Stimulated activated memory B cell treated with anti-CD40 and anti-IgM and Interleukin-4, amounts not matched to agents 10 μg/mL and 1 μg/mL and 100 μg/mL, for 72 hours (primary cell): ENCODE results near the gene IL10.

Experiments
- ATAC-seq: fragments of 150-1000 bp; cut with Tn5 transposase; 2 replicates; pipeline ENCODE4 v1.10.0; 2021
- H3K27ac Mint-ChIP-seq: one replicate; pipeline ENCODE4 v1.8.0; 2022; ENCODE audit warnings: mild to moderate bottlenecking, mixed read lengths
- H3K27me3 Mint-ChIP-seq: one replicate; pipeline ENCODE4 v1.8.0; 2022; ENCODE audit warnings: mixed read lengths
- H3K36me3 Mint-ChIP-seq: one replicate; pipeline ENCODE4 v1.8.0; 2022; ENCODE audit warnings: mixed read lengths
- H3K4me1 Mint-ChIP-seq: one replicate; pipeline ENCODE4 v1.8.0; 2022; ENCODE audit warnings: mixed read lengths
- H3K4me3 Mint-ChIP-seq: one replicate; pipeline ENCODE4 v1.8.0; 2022; ENCODE audit warnings: mild to moderate bottlenecking, moderate library complexity, mixed read lengths
- H3K9me3 Mint-ChIP-seq: one replicate; pipeline ENCODE4 v1.8.0; 2022; ENCODE audit warnings: mixed read lengths

IL10 gene

DNA sequence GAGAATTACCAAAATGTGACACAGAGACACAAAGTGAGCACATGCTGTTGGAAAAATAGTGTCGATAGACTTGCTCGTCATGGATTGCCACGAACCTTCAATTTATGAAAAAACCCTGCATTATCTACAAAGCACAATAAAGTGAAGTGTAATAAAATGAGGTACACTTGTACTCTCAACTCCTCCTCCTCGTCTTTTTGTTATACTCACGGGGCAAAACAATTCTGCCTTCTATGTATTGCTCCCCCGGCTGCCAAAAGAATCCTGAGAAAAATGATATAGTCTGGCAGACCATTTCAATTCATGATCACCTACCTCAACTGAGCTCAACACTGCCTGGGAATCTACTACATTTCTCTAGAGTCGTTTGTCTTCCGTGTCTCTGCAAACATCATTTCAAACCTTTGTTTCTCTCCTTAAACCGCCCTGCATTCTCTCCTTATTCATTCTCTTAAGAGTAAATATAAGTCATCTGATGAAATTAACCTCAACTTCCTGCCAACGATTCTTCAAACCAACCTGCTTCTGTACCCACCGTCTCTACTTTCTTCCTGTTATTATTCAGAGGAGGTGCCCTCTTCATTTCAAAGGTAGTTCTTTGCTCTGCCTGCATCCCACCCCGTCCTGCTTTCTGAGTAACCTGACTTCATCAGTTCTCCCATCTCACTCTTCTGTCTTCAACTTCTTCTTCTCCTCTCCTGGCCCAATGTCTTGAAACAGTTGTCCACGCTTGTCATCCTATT lies 14.6 kb downstream of the IL10 start:
- Mint-ChIP-seq H3K36me3 (no peaks in the 10 kb centered on the region), H3K27ac (no peak overlapping the region), H3K4me1 (peaks cover 5% of the 10 kb centered on the region)

DNA sequence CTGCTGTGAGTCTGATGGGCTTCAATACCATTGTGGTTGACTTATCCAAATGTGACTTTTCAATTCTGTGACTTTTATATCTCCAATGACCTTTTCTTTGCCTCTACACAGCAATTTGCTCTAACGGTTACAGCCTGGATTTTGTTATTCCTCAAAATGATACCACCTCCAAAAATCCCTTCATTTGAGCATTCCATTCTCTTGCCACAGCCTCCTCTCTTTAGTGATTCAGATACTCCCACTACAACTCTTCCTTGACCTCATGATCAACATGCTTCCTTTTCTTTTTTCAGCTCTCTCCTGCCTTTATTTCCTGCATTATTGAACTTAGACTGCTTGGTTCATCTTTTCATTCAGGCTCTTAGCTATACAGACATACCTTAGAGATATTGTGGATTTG lies 18.3 kb downstream of the IL10 start:
- no peak overlapping the region for H3K4me3 Mint-ChIP-seq
- no peak overlapping the region for H3K27ac Mint-ChIP-seq
- no peaks in the 10 kb centered on the region for H3K9me3 Mint-ChIP-seq
- H3K27me3 Mint-ChIP-seq = peaks cover 10% of the 10 kb centered on the region
- H3K36me3 Mint-ChIP-seq = no peaks in the 10 kb centered on the region
- ATAC-seq = no peak
- H3K4me1 Mint-ChIP-seq = peaks cover 9% of the 10 kb centered on the region

More for the DNA sequence above, 14.6 kb downstream of the IL10 start:
- Mint-ChIP-seq H3K9me3 (no peaks in the 10 kb centered on the region), H3K27me3 (peaks cover 5% of the 10 kb centered on the region), H3K4me3 (no peak overlapping the region)
- ATAC-seq = peak; percentile 67

DNA sequence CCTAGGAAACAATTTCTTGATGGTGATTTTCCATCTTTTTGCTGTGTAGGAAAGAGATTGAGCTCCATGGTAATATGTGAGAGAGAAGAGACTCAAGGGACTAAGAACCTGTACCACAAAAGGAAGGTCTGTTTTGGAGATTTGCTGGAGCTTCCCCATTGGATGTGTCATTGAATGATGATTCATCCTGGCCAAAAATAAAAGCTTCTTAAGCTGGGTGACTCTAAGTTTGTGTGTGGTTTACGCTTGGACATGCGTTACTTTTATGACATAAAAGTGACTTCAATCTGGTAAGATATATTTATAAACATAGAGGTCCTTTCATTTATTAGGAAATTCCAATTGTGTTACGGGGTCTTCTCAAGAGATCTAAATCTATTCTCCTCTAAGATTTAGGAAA lies 19.2 kb downstream of the IL10 start:
- ATAC-seq = no peak
- H3K9me3 Mint-ChIP-seq = no peaks in the 10 kb centered on the region
- H3K27ac Mint-ChIP-seq = no peak overlapping the region
- peaks cover 9% of the 10 kb centered on the region for H3K4me1 Mint-ChIP-seq
- no peaks in the 10 kb centered on the region for H3K36me3 Mint-ChIP-seq
- H3K27me3 Mint-ChIP-seq = peaks cover 10% of the 10 kb centered on the region
- no peak overlapping the region for H3K4me3 Mint-ChIP-seq

DNA sequence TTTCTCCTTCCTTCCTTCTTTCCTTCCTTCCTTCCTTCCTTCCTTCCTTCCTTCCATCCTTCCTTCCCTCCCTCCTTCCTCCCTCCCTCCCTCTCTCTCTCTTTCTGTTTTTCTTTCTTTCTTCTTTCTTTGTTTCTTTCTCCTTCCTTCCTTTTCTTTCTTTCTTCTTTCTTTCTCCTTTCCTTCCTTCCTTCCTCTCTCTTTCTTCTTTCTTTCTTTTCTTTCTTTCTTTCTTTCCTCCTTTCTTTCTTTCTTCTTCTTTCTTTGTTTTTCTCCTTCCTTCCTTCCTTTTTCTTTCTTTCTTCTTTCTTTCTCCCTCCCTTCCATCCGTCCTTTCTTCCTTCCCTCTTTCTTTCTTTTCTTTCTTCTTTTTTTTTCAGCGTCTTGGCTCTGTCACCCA lies 19.8 kb downstream of the IL10 start:
- Mint-ChIP-seq H3K36me3 (no peaks in the 10 kb centered on the region), H3K27me3 (peaks cover 10% of the 10 kb centered on the region), H3K4me3 (peak overlapping the region; percentile 18), H3K4me1 (peaks cover 9% of the 10 kb centered on the region), H3K9me3 (no peaks in the 10 kb centered on the region), H3K27ac (no peak overlapping the region)
- no peak for ATAC-seq

DNA sequence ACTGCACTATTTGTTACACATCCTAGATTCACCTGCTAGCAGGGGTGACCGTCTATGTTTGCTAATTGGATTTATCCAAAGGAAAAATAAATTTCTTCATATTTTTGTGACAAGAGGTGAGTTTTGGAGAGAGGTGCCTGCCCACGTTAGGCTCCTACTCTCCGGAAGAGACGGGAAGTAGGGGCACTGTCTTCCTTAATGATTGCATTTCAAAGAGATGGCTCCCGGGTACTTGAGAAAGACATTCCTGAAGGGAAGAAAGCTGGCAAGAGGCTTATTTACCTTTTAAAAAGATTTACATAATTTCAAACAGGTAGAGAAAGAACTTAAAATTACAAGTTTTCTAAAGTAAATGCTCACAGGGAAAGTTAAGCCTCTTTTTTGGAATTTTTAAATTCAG lies 20.4 kb downstream of the IL10 start:
- Mint-ChIP-seq H3K27ac (no peak overlapping the region), H3K9me3 (no peaks in the 10 kb centered on the region), H3K36me3 (no peaks in the 10 kb centered on the region), H3K4me1 (peaks cover 9% of the 10 kb centered on the region), H3K27me3 (peaks cover 10% of the 10 kb centered on the region), H3K4me3 (no peak overlapping the region)
- ATAC-seq = no peak

DNA sequence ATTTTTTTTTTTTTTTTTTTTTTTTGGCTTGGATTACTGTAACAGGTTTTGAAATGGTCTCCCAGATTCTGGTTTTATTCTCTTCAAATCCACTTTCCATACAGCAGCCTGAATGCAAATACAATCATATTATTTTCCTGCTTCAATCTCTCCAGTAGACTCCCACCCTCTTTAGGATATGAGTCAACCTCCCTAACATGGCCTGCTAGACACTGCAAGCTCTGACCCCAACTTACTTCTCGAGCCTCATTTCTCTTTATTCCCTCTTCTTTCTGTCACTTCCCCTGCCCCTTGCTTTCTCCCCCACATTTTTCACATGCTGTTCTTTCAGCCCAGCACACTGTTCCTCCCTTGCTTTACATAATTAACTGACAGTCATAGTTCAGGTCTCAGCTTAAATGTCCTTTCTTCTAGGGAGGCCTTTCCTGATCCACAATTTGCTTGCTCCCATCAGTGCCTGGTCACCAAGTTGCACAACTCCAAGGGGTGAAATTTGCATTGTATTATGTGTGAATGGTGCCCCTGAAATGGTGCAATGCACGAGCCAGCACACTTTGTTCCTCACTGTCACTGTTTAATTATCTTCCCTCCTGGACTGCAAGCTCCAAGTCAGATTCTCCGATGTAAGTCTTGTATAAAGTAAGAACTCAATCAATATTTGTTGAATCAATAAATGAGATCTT lies 23.8 kb downstream of the IL10 start:
- no peaks in the 10 kb centered on the region for H3K36me3 Mint-ChIP-seq
- H3K27ac Mint-ChIP-seq = no peak overlapping the region
- ATAC-seq = no peak
- peaks cover 23% of the 10 kb centered on the region for H3K4me1 Mint-ChIP-seq
- peaks cover 10% of the 10 kb centered on the region for H3K27me3 Mint-ChIP-seq
- H3K4me3 Mint-ChIP-seq = no peak overlapping the region
- H3K9me3 Mint-ChIP-seq = no peaks in the 10 kb centered on the region

DNA sequence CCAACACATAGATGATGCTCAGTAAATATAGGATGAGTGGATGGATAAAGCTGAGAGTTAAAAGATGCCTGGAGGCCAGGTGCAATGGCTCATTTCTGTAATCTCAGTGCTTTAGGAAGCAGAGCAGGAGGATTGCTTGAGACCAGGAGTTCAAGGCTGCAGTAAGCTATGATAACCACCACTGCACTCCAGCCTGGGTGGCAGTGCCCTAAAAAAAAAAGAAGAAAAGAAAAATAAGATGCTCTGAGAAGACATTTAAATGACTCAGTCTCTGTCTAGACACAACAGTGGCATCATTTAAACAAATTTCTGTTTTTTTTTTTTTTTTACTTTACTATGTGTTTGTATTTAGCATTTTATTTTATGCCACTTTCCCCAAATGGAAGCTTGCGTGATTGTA lies 27.0 kb downstream of the IL10 start:
- Mint-ChIP-seq H3K27me3 (no peaks in the 10 kb centered on the region), H3K4me3 (no peak overlapping the region), H3K36me3 (no peaks in the 10 kb centered on the region), H3K4me1 (peaks cover 45% of the 10 kb centered on the region), H3K9me3 (no peaks in the 10 kb centered on the region), H3K27ac (no peak overlapping the region)
- ATAC-seq = no peak

DNA sequence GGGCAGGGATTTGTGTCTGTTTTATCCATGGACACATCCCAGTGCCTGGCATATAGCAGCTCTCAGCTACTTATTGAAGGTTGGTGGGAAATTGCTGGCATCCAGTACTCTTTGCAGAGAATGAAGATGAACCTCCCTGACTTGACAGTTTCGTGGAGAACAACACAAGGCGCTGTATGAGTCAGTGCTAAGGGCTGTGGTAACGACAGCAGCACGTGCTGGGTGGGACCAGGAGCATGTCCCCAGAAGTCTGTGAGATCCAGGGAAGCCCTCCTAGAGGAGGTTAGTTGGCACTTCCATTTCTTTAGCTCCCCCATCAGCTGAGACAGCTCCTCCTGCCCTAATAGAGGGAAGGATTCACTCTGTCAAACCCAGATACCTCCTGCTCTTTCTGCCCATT lies 27.6 kb downstream of the IL10 start:
- H3K27me3 Mint-ChIP-seq = no peaks in the 10 kb centered on the region
- no peaks in the 10 kb centered on the region for H3K36me3 Mint-ChIP-seq
- H3K9me3 Mint-ChIP-seq = no peaks in the 10 kb centered on the region
- no peak overlapping the region for H3K4me3 Mint-ChIP-seq
- peak overlapping the region; percentile 10 for H3K27ac Mint-ChIP-seq
- H3K4me1 Mint-ChIP-seq = peaks cover 50% of the 10 kb centered on the region
- no peak for ATAC-seq

DNA sequence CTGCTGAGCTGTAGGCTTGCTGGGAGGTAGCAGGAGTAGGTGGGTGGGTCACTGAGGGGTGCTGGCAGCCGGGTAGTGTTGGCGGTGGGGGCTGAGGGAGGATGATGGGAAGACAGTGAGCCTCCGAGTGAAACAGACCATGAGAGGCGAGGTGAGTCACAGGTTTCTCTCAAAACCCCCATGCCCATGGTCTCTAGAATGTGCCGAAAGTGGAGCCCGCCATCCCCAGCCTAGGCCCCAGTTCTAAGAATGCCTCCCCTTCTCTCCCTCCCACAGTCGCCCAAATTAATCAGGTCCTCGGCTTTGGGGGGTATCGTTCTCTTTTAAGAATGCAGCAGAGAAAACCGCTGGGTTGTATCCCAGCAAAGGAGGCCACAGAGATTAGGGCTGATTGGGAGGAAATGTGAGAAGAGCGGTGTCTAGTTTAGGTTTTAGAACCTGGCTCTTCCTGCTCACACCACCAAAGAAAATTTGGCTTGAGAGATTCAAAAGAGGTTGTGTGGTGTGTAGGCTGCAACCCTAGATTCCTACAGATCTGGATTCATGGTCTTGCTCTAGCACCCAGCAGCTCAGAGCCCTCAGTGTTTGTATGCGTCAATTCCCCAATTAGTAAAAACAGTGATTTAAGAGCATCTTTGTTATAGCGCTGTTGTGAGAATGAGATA lies 29.4 kb downstream of the IL10 start:
- Mint-ChIP-seq H3K27ac (peak overlapping the region; percentile 73), H3K4me3 (peak overlapping the region; percentile 15)

DNA sequence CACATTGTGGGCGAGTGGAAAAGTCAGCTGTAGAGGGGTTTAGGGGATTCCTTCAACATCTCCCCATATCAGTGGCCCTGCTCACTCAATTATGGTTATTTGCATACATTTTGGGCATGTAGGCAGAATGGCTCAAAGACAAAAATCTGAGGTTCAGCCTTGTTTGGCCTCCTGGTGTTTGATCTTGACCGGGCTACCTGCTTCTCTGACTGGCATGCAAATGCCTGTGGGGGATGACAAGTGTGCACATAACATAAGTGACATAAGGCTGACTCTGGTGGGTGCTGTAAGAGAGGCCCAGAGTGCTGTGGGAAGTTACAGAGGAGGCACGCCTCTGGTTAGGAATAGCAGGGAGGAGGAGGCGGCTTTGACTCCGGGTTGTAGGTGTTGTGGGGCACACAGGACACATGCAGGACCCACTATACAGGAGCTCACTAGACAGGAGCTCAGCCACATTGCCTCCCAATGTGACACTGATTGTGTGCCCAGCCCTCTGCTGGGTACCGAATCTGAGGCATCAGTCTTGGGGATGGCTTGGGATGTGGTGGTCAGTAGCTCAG lies 31.1 kb downstream of the IL10 start:
- H3K9me3 Mint-ChIP-seq = no peaks in the 10 kb centered on the region
- H3K27me3 Mint-ChIP-seq = no peaks in the 10 kb centered on the region
- no peak for ATAC-seq
- peaks cover 85% of the 10 kb centered on the region for H3K4me1 Mint-ChIP-seq
- no peak overlapping the region for H3K4me3 Mint-ChIP-seq
- no peaks in the 10 kb centered on the region for H3K36me3 Mint-ChIP-seq
- H3K27ac Mint-ChIP-seq = peak overlapping the region; percentile 26

More for the DNA sequence above, 29.4 kb downstream of the IL10 start:
- ATAC-seq = peak; percentile 40
- H3K9me3 Mint-ChIP-seq = no peaks in the 10 kb centered on the region
- H3K4me1 Mint-ChIP-seq = peaks cover 68% of the 10 kb centered on the region
- H3K36me3 Mint-ChIP-seq = no peaks in the 10 kb centered on the region
- H3K27me3 Mint-ChIP-seq = no peaks in the 10 kb centered on the region

DNA sequence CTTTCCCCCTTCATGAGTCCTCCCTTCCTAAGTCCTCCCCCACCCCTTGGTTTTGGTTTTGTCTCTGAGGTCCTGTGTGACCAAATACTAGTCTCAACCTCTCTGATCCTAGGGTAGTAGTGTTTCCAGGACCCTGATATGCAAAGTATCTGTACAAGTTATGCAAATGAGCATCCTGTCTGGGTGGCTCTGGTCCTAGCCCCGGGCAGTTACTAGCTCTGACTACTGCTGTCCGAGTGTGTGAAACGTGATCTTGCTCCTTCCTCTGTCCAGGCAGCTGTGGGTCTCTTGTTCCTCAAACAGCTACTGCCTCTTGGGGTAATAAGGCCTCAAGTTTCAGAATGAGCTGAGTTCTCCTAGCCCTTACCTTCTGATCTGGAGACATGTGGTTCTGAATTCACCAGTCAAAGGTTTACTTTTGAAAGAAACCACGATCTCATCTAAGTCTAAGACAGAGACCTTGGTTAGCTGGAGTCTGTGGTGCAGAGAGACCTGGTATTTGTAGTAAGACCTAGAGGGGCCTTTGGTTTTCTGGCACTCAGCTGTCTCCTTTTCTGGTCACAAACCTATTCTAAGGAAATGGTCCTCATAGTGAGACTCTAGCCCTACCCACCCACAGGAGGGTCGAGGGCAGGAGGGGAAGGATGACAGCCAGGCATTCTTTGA lies 32.8 kb downstream of the IL10 start:
- peak overlapping the region; percentile 82 for H3K27ac Mint-ChIP-seq
- H3K9me3 Mint-ChIP-seq = no peaks in the 10 kb centered on the region

DNA sequence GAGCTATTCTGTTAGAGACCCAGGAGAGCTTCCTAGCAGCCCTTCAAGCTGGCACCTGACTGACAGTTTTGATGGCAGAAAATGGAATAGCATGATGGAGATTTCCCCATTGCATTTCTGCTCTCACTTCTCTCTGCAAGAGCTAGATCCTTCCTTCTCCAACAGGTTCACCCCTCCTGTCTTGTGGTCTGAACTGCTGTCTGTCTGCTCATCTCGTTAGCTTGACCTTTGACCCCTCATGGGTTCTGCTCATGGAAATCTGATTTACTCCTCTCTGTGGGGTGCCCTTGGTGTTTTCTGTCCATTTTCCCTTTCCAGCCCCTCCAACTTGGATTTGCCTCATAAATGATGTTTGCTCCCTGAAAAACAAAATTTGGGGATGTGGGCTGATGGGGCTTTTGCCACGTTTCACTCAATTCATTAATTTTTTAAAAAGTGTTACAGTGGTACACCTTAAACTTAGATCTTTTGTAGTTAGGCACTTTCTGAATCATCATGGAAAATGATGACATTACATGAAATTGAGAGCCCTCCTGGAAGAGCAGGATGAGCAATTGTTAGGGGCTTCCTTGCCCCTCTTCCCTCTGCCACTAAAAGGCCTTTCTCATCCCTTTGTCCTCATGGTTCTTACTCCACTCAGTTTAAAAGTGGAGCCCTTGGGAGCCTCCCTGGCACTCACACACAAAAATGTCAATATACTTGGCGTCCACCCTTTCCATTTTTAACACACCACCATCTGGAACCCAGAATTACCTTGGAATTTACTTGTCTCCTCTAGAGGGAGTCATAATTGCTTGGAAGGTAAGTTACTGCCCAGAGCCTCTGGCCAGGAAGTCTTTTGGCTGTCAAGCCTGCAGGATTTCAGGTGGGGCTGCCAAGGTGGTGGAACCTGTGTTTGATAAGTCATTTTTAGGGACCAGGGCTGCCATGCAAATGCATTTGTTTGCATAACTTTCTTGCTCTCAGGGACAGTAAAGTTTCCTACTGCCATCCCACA lies 33.6 kb downstream of the IL10 start:
- ATAC-seq = no peak
- H3K4me1 Mint-ChIP-seq = peaks cover 94% of the 10 kb centered on the region
- H3K27me3 Mint-ChIP-seq = no peaks in the 10 kb centered on the region
- H3K27ac Mint-ChIP-seq = peak overlapping the region; percentile 82
- H3K36me3 Mint-ChIP-seq = no peaks in the 10 kb centered on the region
- H3K4me3 Mint-ChIP-seq = no peak overlapping the region
- H3K9me3 Mint-ChIP-seq = no peaks in the 10 kb centered on the region

More for the DNA sequence above, 32.8 kb downstream of the IL10 start:
- peak; percentile 91 for ATAC-seq
- no peaks in the 10 kb centered on the region for H3K27me3 Mint-ChIP-seq
- peak overlapping the region; percentile 40 for H3K4me3 Mint-ChIP-seq
- H3K4me1 Mint-ChIP-seq = peaks cover 93% of the 10 kb centered on the region
- H3K36me3 Mint-ChIP-seq = no peaks in the 10 kb centered on the region

DNA sequence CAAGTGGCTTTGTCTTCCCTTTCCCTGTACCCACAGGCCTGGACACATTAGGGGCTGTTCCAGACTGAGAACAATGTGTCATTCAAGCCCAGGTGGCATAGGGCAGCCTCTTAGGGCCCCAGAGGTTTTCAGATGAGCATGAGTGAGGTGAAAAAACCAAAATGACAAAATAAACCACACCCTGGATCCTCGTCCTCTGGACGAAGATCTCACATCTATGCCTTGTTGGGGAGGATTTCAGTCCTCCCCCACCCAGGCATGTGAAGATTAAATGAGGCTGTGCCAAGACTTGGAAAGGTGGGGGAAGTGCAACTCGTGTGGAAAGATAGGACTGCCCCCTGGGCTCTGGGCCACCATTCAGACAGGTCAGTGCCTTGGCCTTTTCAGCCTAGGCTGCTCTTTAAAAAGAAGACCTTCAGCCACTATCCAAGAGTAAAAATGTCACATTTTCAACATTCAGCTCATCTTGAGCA lies 34.5 kb downstream of the IL10 start:
- no peak for ATAC-seq
- peak overlapping the region; percentile 82 for H3K27ac Mint-ChIP-seq
- no peaks in the 10 kb centered on the region for H3K27me3 Mint-ChIP-seq
- H3K36me3 Mint-ChIP-seq = peaks cover 5% of the 10 kb centered on the region
- peaks cover 88% of the 10 kb centered on the region for H3K4me1 Mint-ChIP-seq
- no peak overlapping the region for H3K4me3 Mint-ChIP-seq
- H3K9me3 Mint-ChIP-seq = no peaks in the 10 kb centered on the region
